RWPE2 (cell line): ENCODE results near the gene RAB7A.

Experiments
- ATAC-seq: fragments of 200-7000 bp; cut with Tn5 transposase; 3 replicates; pipeline ENCODE4 v1.9.1; 2021; ENCODE audit warnings: low read depth
- DNase-seq: peaks from one replicate; pipeline ENCODE4 v3.0.0-alpha.2; 2020; ENCODE audit warnings: low spot score
- H3K27ac ChIP-seq: fragments of 450-650 bp; 2 replicates; pipeline ENCODE4 v1.5.1; 2017; ENCODE audit warnings: mild to moderate bottlenecking; ENCODE audit not compliant: poor library complexity, severe bottlenecking
- H3K27me3 ChIP-seq: fragments of 250-450 bp; sonication (Bioruptor Pico); 2 replicates; pipeline ENCODE4 v1.5.1; 2021; ENCODE audit warnings: mild to moderate bottlenecking, moderate library complexity; ENCODE audit not compliant: insufficient read depth, poor library complexity, severe bottlenecking
- H3K36me3 ChIP-seq: fragments of 250-450 bp; sonication (Bioruptor Pico); 2 replicates; pipeline ENCODE4 v1.5.1; 2020; ENCODE audit warnings: low read depth, mild to moderate bottlenecking, moderate library complexity
- H3K4me1 ChIP-seq: fragments of 250-450 bp; sonication (Bioruptor Pico); 2 replicates; pipeline ENCODE4 v1.5.1; 2021; ENCODE audit warnings: mild to moderate bottlenecking, moderate library complexity; ENCODE audit not compliant: insufficient read depth, poor library complexity, severe bottlenecking
- H3K4me3 ChIP-seq: fragments of 250-450 bp; sonication (Bioruptor Pico); 2 replicates; pipeline ENCODE4 v1.5.1; 2021; ENCODE audit warnings: mild to moderate bottlenecking, moderate library complexity; ENCODE audit not compliant: severe bottlenecking
- H3K9me3 ChIP-seq: fragments of 250-450 bp; sonication (Bioruptor Pico); 2 replicates; pipeline ENCODE4 v1.5.1; 2021; ENCODE audit warnings: mild to moderate bottlenecking, moderate library complexity; ENCODE audit not compliant: severe bottlenecking
- TF ChIP-seq, protein P1 (sequence below): fragments of 450-650 bp; IDR thresholded peaks from one replicate; pipeline ENCODE4 v1.5.1; 2017; ENCODE audit warnings: mild to moderate bottlenecking, moderate library complexity; ENCODE audit not compliant: poor library complexity, severe bottlenecking

Gene RAB7A

DNA sequence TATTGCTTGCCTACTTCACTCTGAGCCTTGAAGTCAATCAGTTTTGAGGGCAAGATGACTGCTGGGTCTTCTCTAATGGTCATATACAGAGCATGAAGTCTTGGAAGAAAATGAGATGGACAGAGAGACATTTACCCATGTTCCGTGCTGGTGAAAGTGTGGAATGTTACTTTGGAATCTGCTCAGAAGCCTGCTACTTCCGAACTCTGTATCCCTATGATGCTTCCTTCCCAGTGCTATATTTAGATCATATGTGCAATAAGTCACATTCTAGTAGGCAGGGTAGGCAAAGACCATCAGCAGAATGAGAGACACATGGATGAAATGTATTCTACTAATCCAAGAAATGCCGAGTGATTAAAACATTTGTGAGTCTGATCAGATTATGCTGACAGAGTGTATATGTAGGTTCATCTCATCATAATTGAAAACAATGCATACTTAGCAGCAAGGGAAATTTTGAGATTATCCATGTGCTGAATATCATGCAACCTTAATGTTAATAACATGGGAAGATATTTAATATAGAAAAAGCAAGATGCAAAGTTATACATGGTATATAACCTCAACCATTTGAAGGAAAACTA, 60.5 kb downstream of the RAB7A start:
- no peak for ATAC-seq
- no peak for DNase-seq
- H3K9me3 ChIP-seq, result no peaks in the 10 kb centered on the region
- no peak overlapping the region for H3K4me3 ChIP-seq
- TF ChIP-seq, protein P1, sequence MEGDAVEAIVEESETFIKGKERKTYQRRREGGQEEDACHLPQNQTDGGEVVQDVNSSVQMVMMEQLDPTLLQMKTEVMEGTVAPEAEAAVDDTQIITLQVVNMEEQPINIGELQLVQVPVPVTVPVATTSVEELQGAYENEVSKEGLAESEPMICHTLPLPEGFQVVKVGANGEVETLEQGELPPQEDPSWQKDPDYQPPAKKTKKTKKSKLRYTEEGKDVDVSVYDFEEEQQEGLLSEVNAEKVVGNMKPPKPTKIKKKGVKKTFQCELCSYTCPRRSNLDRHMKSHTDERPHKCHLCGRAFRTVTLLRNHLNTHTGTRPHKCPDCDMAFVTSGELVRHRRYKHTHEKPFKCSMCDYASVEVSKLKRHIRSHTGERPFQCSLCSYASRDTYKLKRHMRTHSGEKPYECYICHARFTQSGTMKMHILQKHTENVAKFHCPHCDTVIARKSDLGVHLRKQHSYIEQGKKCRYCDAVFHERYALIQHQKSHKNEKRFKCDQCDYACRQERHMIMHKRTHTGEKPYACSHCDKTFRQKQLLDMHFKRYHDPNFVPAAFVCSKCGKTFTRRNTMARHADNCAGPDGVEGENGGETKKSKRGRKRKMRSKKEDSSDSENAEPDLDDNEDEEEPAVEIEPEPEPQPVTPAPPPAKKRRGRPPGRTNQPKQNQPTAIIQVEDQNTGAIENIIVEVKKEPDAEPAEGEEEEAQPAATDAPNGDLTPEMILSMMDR, result no peak
- H3K27me3 ChIP-seq, result no peaks in the 10 kb centered on the region
- H3K27ac ChIP-seq, result peak overlapping the region; percentile 95
- no peaks in the 10 kb centered on the region for H3K36me3 ChIP-seq
- H3K4me1 ChIP-seq, result peaks cover 44% of the 10 kb centered on the region

DNA sequence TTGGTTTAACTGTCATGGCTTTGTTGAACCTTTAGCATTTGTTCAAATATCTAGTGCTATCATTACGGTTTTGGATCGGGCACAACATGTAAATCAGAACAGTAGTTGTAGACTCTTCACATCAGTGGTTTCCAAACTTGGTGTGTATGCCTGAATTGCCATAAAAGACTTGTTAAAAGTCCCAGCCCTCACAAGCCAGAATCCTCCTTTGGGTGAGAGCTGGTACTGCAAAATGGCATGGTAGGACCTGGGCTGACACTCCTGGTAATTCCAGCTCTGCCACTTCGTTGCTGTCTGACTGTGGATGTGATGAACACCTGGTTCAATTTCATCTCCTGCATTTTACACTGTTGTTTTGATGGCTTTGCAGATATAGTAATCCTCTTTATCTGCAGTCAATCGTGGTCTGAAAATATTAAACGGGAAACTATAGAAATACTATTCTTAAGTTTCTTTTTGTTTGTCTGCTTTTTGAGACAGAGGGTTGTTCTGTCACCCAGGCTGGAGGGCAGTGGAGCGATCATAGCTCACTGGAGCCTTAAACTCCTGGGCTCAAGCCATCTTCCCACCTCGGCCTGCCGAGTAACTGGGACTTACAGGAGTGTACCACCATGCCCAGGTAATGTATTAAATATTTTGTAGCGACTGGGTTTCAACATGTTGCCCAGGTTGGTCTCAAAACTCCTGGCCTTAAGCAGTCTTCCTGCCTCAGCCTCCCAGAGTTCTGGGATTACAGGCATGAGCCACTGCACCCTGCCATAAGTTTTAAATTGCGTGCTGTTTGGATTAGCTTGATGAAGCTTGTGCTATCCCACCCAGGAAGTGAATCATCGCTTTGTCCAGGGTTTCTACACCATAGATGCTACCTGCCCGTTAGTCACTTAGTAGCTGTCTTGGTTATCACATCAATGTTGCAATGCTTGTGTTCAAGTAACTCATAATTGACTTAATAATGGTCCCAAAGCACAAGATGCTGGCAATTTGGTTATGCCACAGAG, 61.6 kb downstream of the RAB7A start:
- Histone ChIP-seq H3K27me3 (no peaks in the 10 kb centered on the region), H3K4me3 (no peak overlapping the region), H3K36me3 (no peaks in the 10 kb centered on the region), H3K27ac (peak overlapping the region; percentile 95), H3K4me1 (peaks cover 38% of the 10 kb centered on the region), H3K9me3 (no peaks in the 10 kb centered on the region)
- DNase-seq (peak; percentile 77), ATAC-seq (peak; percentile 98)
- TF ChIP-seq, protein P1, result peak; percentile 9

DNA sequence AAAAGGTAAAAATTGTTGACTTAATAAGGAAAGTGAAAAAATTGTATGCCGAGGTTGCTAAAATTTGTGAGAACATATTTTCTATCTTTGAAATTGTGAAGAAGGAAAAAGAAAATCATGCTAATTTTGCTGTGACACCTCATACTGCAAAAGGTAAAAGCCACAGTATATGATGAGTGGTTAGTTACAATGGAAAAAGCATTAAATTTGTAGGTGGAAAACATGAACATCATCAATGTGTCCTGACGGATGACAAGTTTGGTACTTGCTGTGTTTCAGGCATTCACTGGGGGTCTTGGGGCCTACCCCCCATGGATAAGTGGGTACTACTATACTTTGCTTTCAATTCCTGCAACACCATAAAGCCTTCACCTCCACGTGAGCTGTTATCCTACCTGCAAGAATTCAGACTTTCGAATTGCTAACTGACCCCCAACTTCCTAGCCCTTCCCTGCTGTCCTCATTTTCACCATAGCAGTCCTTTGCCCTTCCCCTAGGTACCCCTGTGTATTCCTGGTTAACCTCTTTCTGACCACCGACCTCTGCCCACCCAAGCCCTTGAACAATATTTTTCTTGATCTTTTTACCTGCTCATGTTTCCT, 62.4 kb downstream of the RAB7A start:
- ATAC-seq (no peak), DNase-seq (no peak)
- H3K4me1 ChIP-seq, result peaks cover 41% of the 10 kb centered on the region
- no peaks in the 10 kb centered on the region for H3K36me3 ChIP-seq
- H3K27me3 ChIP-seq, result no peaks in the 10 kb centered on the region
- TF ChIP-seq, protein P1, result no peak
- H3K4me3 ChIP-seq, result no peak overlapping the region
- no peaks in the 10 kb centered on the region for H3K9me3 ChIP-seq
- peak overlapping the region; percentile 95 for H3K27ac ChIP-seq

DNA sequence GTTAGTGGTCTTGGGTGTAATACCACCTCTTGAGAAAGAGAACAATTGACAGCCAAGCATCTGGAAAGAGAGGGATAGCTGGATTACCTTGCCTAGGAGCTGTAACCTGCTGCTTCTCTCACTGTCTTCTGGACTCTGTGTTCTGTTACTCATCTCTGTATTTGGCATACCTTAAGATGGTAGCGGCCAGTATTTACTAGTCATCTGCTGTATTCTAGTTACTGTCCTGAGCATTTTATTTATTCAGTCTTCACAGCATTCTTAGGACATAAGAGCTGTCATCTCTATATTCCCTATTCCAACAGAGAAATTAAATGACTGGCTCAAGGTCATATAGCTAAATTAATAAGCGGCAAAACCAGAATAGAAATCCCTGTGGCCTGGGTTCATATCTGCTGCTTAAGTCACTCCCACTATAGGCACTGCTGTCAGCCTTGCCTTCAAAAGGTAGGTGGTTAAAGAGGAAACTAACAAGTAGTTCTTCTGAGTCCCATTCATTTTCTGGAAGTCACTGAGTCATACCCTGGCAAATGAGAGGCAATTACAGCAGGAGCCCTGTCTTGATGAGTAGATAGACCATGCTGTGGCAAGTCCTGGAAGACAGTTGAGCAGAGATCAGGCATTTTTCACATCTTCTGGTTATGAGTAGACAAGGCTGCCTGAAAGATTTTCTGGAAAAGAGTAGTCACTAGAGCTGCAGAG, 68.2 kb downstream of the RAB7A start:
- Histone ChIP-seq H3K36me3 (peaks cover 39% of the 10 kb centered on the region), H3K27me3 (no peaks in the 10 kb centered on the region), H3K27ac (peak overlapping the region; percentile 95), H3K4me1 (peaks cover 28% of the 10 kb centered on the region), H3K4me3 (no peak overlapping the region), H3K9me3 (no peaks in the 10 kb centered on the region)
- TF ChIP-seq, protein P1, result no peak
- peak; percentile 94 for ATAC-seq
- DNase-seq, result no peak
